Gastroesophageal sphincter (tissue), 4 donors: ENCODE measurements around the gene MYCBPAP. TPM values are rescaled to one million over a fixed set of nuclear protein-coding genes. Genes with fewer than 3 reads are reported as not detected.

ENCODE experiments used
- ATAC-seq: fragments of 150-250 bp; one replicate; pipeline ENCODE4 v1.9.1; 2016; ENCODE audit warnings: mild to moderate bottlenecking, moderate library complexity
- H3K27ac ChIP-seq, 4 donors: fragments of 200-600 bp; sonication (generic) in 3 of 4; 1 replicate in 3 of 4; 2 replicates in 1 of 4; pipeline ENCODE4 v1.5.1; 2016 to 2019
- H3K27me3 ChIP-seq: fragments of 200-600 bp; sonication (generic); one replicate; pipeline ENCODE4 v1.5.1; 2019
- H3K36me3 ChIP-seq, 2 donors: fragments of 200-600 bp; sonication (generic); one replicate each; pipeline ENCODE4 v1.5.1; 2019; ENCODE audit warnings: control low read depth in 1 of 2
- H3K4me1 ChIP-seq, 3 donors: fragments of 200-600 bp; sonication (generic); 1 replicate in 2 of 3; 2 replicates in 1 of 3; pipeline ENCODE4 v1.5.1; 2016 to 2019; ENCODE audit warnings: control low read depth in 2 of 3
- H3K4me3 ChIP-seq, 2 donors: fragments of 200-600 bp; sonication (generic); one replicate each; pipeline ENCODE4 v1.5.1; 2019; ENCODE audit warnings: mild to moderate bottlenecking in 1 of 2, moderate library complexity in 1 of 2
- H3K9me3 ChIP-seq, 3 donors: fragments of 200-600 bp; sonication (generic); one replicate each; pipeline ENCODE4 v1.5.1; 2017 to 2019; ENCODE audit warnings: control low read depth in 2 of 3
- EP300 ChIP-seq: sonication (generic); formaldehyde crosslinking; IDR thresholded peaks from one replicate; pipeline ENCODE4 v1.6.1; 2017; ENCODE audit warnings: antibody characterized with exemption, mild to moderate bottlenecking
- POLR2A ChIP-seq, 2 donors: fragments of 450-650 bp; IDR thresholded peaks; one replicate each; pipeline ENCODE4 v1.6.1; 2017; ENCODE audit warnings: antibody characterized with exemption in 2 of 2, mild to moderate bottlenecking in 2 of 2, moderate library complexity in 1 of 2
- POLR2AphosphoS5 ChIP-seq: sonication (generic); formaldehyde crosslinking; IDR thresholded peaks from one replicate; pipeline ENCODE4 v1.6.1; 2017; ENCODE audit warnings: antibody characterized with exemption
- WGBS, 2 donors: methylation state at CpG; one replicate each; pipeline ENCODE4 v1.1.5; 2018; ENCODE audit warnings: low coverage in 1 of 2; 5-methylcytosine and 5-hydroxymethylcytosine counted together
- total RNA-seq, 4 donors: library from RNA; depleted of rRNA; stranded (reverse); fragments of >200 nt; gene quantifications; one replicate each; pipeline ENCODE4 v1.1.0, GENCODE V29; 2016
- TF ChIP-seq, protein P1 (sequence below), 4 experiments: fragments of 200-600 bp in 2 of 4; fragments of 450-650 bp in 2 of 4; sonication (generic) in 1 of 4; IDR thresholded peaks; one replicate each; pipeline ENCODE4 v1.5.1; 2017 to 2019; ENCODE audit warnings: antibody characterized with exemption in 4 of 4, mild to moderate bottlenecking in 2 of 4, moderate library complexity in 2 of 4

Gene MYCBPAP
- total RNA-seq, 4 donors from 2014 or later, result 0.27 to 0.31 TPM; not detected in 2

GRCh38 chr17:50519141-50519834 is 11.0 kb downstream of the MYCBPAP start:
- no peak overlapping the region for H3K27ac ChIP-seq
- H3K4me1 ChIP-seq, result peaks cover 0 to 11% (median 0%) of the 10 kb centered on the region in 3 donors
- WGBS, 2 donors, result no CpG with 5 or more reads among the region's 8 CpGs
- no peak overlapping the region for H3K4me3 ChIP-seq
- no peaks in the 10 kb centered on the region for H3K27me3 ChIP-seq
- ATAC-seq, result no peak
- H3K36me3 ChIP-seq, result no peaks in the 10 kb centered on the region
- TF ChIP-seq POLR2AphosphoS5, result no peak
- TF ChIP-seq, protein P1, sequence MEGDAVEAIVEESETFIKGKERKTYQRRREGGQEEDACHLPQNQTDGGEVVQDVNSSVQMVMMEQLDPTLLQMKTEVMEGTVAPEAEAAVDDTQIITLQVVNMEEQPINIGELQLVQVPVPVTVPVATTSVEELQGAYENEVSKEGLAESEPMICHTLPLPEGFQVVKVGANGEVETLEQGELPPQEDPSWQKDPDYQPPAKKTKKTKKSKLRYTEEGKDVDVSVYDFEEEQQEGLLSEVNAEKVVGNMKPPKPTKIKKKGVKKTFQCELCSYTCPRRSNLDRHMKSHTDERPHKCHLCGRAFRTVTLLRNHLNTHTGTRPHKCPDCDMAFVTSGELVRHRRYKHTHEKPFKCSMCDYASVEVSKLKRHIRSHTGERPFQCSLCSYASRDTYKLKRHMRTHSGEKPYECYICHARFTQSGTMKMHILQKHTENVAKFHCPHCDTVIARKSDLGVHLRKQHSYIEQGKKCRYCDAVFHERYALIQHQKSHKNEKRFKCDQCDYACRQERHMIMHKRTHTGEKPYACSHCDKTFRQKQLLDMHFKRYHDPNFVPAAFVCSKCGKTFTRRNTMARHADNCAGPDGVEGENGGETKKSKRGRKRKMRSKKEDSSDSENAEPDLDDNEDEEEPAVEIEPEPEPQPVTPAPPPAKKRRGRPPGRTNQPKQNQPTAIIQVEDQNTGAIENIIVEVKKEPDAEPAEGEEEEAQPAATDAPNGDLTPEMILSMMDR (IDR thresholded peaks at IDR 0.05), result no peak
- no peak for TF ChIP-seq POLR2A (IDR thresholded peaks at IDR 0.05)
- TF ChIP-seq EP300, result no peak
- H3K9me3 ChIP-seq, result no peaks in the 10 kb centered on the region

DNA sequence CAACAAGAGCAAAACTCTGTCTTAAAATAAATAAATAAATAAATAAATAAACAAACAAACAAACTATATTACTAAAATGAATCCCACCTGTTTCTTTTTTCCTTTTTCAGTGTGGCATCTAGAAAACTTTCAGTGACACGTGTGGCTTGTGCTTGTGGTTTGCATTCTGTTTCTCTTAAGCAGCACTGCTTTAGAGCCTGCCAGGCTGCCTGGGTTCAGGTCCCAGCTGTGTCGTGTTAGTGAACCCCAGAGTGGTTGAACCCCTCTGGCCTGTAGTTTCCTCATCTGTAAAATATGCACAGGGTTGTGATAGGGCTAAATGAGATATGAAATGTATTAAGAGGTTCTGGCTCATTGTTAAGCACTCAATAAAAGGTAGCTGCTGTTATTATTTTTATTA is 12.2 kb downstream of the MYCBPAP start:
- no peak overlapping the region for H3K4me3 ChIP-seq
- H3K4me1 ChIP-seq, result no peaks in the 10 kb centered on the region
- WGBS, 2 donors, result 57 to 89% methylated on average over 1 to 2 of the region's 2 CpGs
- no peaks in the 10 kb centered on the region for H3K36me3 ChIP-seq
- no peaks in the 10 kb centered on the region for H3K27me3 ChIP-seq
- H3K27ac ChIP-seq, result no peak overlapping the region
- no peak for ATAC-seq
- H3K9me3 ChIP-seq, result no peaks in the 10 kb centered on the region
- TF ChIP-seq EP300, result no peak
- TF ChIP-seq POLR2AphosphoS5, result no peak
- TF ChIP-seq, protein P1 (IDR thresholded peaks at IDR 0.05), result no peak
- no peak for TF ChIP-seq POLR2A (IDR thresholded peaks at IDR 0.05)

- no peaks in the 10 kb centered on the region for H3K36me3 ChIP-seq
- H3K4me1 ChIP-seq, result no peaks in the 10 kb centered on the region
- H3K27ac ChIP-seq, result no peak overlapping the region
- no peaks in the 10 kb centered on the region for H3K27me3 ChIP-seq
- WGBS, 2 donors, result no CpG with 5 or more reads among the region's 2 CpGs
- TF ChIP-seq, protein P1 (IDR thresholded peaks at IDR 0.05), result no peak
- TF ChIP-seq EP300 (no peak), POLR2A (IDR thresholded peaks at IDR 0.05) (no peak), POLR2AphosphoS5 (no peak)
- no peak overlapping the region for H3K4me3 ChIP-seq
- no peaks in the 10 kb centered on the region for H3K9me3 ChIP-seq
- ATAC-seq, result no peak
Observed at GRCh38 chr17:50521514-50521913, 13.3 kb downstream of the MYCBPAP start.

GRCh38 chr17:50522766-50523165 is 14.5 kb downstream of the MYCBPAP start:
- Histone ChIP-seq H3K4me3 (no peak overlapping the region), H3K36me3 (no peaks in the 10 kb centered on the region), H3K27me3 (no peaks in the 10 kb centered on the region), H3K4me1 (no peaks in the 10 kb centered on the region), H3K27ac (no peak overlapping the region), H3K9me3 (no peaks in the 10 kb centered on the region)
- TF ChIP-seq EP300, result no peak
- TF ChIP-seq POLR2A (IDR thresholded peaks at IDR 0.05), result no peak
- no peak for ATAC-seq
- 86 to 98% methylated on average over 5 to 7 of the region's 10 CpGs for WGBS, 2 donors

DNA sequence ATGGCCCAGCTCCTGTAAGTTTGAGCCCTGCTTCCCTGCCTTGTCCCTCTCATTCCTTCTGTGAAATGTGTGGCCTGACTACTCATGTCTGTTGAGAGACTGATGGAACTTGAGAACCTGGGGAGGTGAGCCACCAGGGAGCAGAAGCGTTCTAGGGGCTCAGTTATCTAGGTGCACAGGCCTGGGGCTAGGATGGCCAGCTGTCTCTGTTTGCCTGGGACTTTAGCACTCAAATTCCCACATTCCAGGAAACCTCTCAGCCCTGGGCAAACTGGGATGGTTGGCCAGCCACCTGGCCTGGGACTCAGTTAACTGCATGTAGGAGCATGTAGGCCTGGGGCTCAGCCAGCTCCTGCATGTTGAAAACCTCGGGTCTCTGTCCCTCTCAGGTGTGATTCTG is 15.0 kb downstream of the MYCBPAP start:
- Histone ChIP-seq H3K36me3 (no peaks in the 10 kb centered on the region), H3K9me3 (no peaks in the 10 kb centered on the region), H3K4me3 (no peak overlapping the region), H3K27ac (no peak overlapping the region), H3K27me3 (peaks cover 4% of the 10 kb centered on the region), H3K4me1 (no peaks in the 10 kb centered on the region)
- ATAC-seq, result no peak
- WGBS, 2 donors, result 100% methylated on average over 1 of the region's 2 CpGs; no CpG with 5 or more reads in 1 of the 2 donors
- TF ChIP-seq, protein P1 (IDR thresholded peaks at IDR 0.05), result no peak
- TF ChIP-seq POLR2AphosphoS5 (no peak), EP300 (no peak), POLR2A (IDR thresholded peaks at IDR 0.05) (no peak)
